Prostate gland (tissue), 2 donors: Measurements from ENCODE around the gene PLPP7.
"Not testable (repeated sequence)": the region's sequence is repeated elsewhere in the genome, so short reads cannot be mapped to it uniquely, and the experiment has no call there.

Source experiments
- CTCF ChIP-seq, 4 experiments: fragments of 200-600 bp in 2 of 4; fragments of 450-650 bp in 2 of 4; sonication (generic) in 2 of 4; IDR thresholded peaks; 1 replicate in 3 of 4; 2 replicates in 1 of 4; pipeline ENCODE4 v1.5.1; 2016 to 2019; ENCODE audit warnings: antibody characterized with exemption in 4 of 4, mild to moderate bottlenecking in 2 of 4, moderate library complexity in 2 of 4
- POLR2AphosphoS5 ChIP-seq: sonication (generic); formaldehyde crosslinking; IDR thresholded peaks from one replicate; pipeline ENCODE4 v1.6.1; 2017; ENCODE audit warnings: antibody characterized with exemption

- not testable (repeated sequence) for TF ChIP-seq CTCF (IDR thresholded peaks at IDR 0.05); POLR2AphosphoS5
Measured at GRCh38 chr9:131339212-131339611, 49.7 kb downstream of the PLPP7 start.
